ENCODE measurements around the gene SCUBE2. TPM values are rescaled to one million over a fixed set of nuclear protein-coding genes. Genes with fewer than 3 reads are reported as not detected.
"Not testable (repeated sequence)": the region's sequence is repeated elsewhere in the genome, so short reads cannot be mapped to it uniquely, and the experiment has no call there.

Gene SCUBE2
- total and polyA plus RNA-seq, 4 donors, result 2.6 to 27.6 (median 4.0) TPM

GRCh38 chr11:8988329-8989234 is 102.8 kb downstream of the SCUBE2 start:
- DNase-seq, result no peak
- Histone ChIP-seq H3K27me3 (ENCODE audit: control insufficient read depth in 3 of 3, insufficient read depth in 3 of 3, low read length in 2 of 3) (no peaks in the 10 kb centered on the region), H3K4me1 (ENCODE audit: control insufficient read depth in 5 of 5, insufficient read depth in 5 of 5, low read length in 5 of 5) (no peaks in the 10 kb centered on the region), H3K9me3 (ENCODE audit: control insufficient read depth in 4 of 4, insufficient read depth in 3 of 4, low read length in 3 of 4) (no peaks in the 10 kb centered on the region), H3K27ac (ENCODE audit: low read depth in 1 of 2, low read length in 1 of 2) (no peak overlapping the region), H3K4me3 (no peak overlapping the region), H3K9ac (ENCODE audit: insufficient read depth in 1 of 2, low read length in 2 of 2) (no peak overlapping the region), H3K36me3 (ENCODE audit: control insufficient read depth in 4 of 4, insufficient read depth in 4 of 4, low read length in 4 of 4) (no peaks in the 10 kb centered on the region)
- TF ChIP-seq CTCF (IDR thresholded peaks at IDR 0.05; ENCODE audit: control extremely low read depth, extremely low read depth), result no peak
- WGBS, 2 donors, result 62 to 79% methylated on average over 3 of the region's 3 CpGs
- ATAC-seq (ENCODE audit: insufficient read depth, low FRiP score), result no peak

GRCh38 chr11:8987446-8987845 is 104.0 kb downstream of the SCUBE2 start:
- H3K36me3 ChIP-seq (ENCODE audit: control insufficient read depth in 4 of 4, insufficient read depth in 4 of 4, low read length in 4 of 4), result no peaks in the 10 kb centered on the region
- no peak overlapping the region for H3K9ac ChIP-seq (ENCODE audit: insufficient read depth in 1 of 2, low read length in 2 of 2)
- H3K4me1 ChIP-seq (ENCODE audit: control insufficient read depth in 5 of 5, insufficient read depth in 5 of 5, low read length in 5 of 5), result no peaks in the 10 kb centered on the region
- ATAC-seq (ENCODE audit: insufficient read depth, low FRiP score) (no peak), DNase-seq (no peak)
- no peaks in the 10 kb centered on the region for H3K27me3 ChIP-seq (ENCODE audit: control insufficient read depth in 3 of 3, insufficient read depth in 3 of 3, low read length in 2 of 3)
- no peaks in the 10 kb centered on the region for H3K9me3 ChIP-seq (ENCODE audit: control insufficient read depth in 4 of 4, insufficient read depth in 3 of 4, low read length in 3 of 4)
- TF ChIP-seq CTCF (IDR thresholded peaks at IDR 0.05; ENCODE audit: control extremely low read depth, extremely low read depth), result no peak
- no peak overlapping the region for H3K4me3 ChIP-seq
- no peak overlapping the region for H3K27ac ChIP-seq (ENCODE audit: low read depth in 1 of 2, low read length in 1 of 2)
- WGBS, 2 donors, result 84 to 94% methylated on average over 2 of the region's 2 CpGs

GRCh38 chr11:8986772-8987171 is 104.6 kb downstream of the SCUBE2 start:
- 95 to 96% methylated on average over 6 of the region's 6 CpGs for WGBS, 2 donors
- not testable (repeated sequence) for H3K4me1 ChIP-seq (ENCODE audit: control insufficient read depth in 5 of 5, insufficient read depth in 5 of 5, low read length in 5 of 5); H3K9me3 ChIP-seq (ENCODE audit: control insufficient read depth in 4 of 4, insufficient read depth in 3 of 4, low read length in 3 of 4); DNase-seq; ATAC-seq (ENCODE audit: insufficient read depth, low FRiP score); H3K27me3 ChIP-seq (ENCODE audit: control insufficient read depth in 3 of 3, insufficient read depth in 3 of 3, low read length in 2 of 3); H3K9ac ChIP-seq (ENCODE audit: insufficient read depth in 1 of 2, low read length in 2 of 2); H3K27ac ChIP-seq (ENCODE audit: low read depth in 1 of 2, low read length in 1 of 2); H3K4me3 ChIP-seq; H3K36me3 ChIP-seq (ENCODE audit: control insufficient read depth in 4 of 4, insufficient read depth in 4 of 4, low read length in 4 of 4)

- WGBS, 2 donors, result 93 to 97% methylated on average over 5 of the region's 5 CpGs
- no peak overlapping the region for H3K4me3 ChIP-seq
- ATAC-seq (ENCODE audit: insufficient read depth, low FRiP score), result no peak
- DNase-seq, result no peak
- H3K27ac ChIP-seq (ENCODE audit: low read depth in 1 of 2, low read length in 1 of 2), result no peak overlapping the region
- no peaks in the 10 kb centered on the region for H3K9me3 ChIP-seq (ENCODE audit: control insufficient read depth in 4 of 4, insufficient read depth in 3 of 4, low read length in 3 of 4)
- TF ChIP-seq CTCF (IDR thresholded peaks at IDR 0.05; ENCODE audit: control extremely low read depth, extremely low read depth), result no peak
- H3K9ac ChIP-seq (ENCODE audit: insufficient read depth in 1 of 2, low read length in 2 of 2), result no peak overlapping the region
- no peaks in the 10 kb centered on the region for H3K36me3 ChIP-seq (ENCODE audit: control insufficient read depth in 4 of 4, insufficient read depth in 4 of 4, low read length in 4 of 4)
- no peaks in the 10 kb centered on the region for H3K4me1 ChIP-seq (ENCODE audit: control insufficient read depth in 5 of 5, insufficient read depth in 5 of 5, low read length in 5 of 5)
- H3K27me3 ChIP-seq (ENCODE audit: control insufficient read depth in 3 of 3, insufficient read depth in 3 of 3, low read length in 2 of 3), result no peaks in the 10 kb centered on the region
Observed at GRCh38 chr11:8985462-8985861, 105.9 kb downstream of the SCUBE2 start.
